ENCODE results near the gene LRCOL1.

The LRCOL1 gene

DNA sequence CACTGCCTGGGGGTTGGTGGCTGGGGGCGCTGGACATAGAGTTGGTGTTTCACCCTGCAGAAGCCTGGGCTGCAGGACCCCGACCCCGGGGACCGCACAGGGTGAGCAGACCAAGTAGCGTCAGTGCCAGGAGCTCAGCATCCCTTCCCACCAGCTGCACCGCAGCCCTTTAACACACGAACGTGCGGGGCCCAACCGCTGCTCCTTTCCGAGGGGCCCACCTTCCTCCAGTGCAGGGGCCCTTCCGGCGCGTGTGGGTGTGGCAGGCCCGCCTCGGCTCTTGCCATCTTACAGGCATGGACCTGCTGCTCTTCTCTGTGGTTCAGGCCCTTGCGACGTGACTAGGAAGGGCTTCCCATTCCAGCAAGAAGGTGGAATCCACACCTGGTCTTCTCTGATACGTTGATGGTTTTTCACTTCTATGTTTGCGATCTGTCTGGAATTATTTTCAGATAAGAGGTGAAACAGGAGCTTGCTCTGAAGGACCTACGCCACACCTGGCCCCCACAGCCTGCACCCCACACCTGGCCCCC, 47.8 kb downstream of the LRCOL1 start:
- TF ChIP-seq, protein P1, sequence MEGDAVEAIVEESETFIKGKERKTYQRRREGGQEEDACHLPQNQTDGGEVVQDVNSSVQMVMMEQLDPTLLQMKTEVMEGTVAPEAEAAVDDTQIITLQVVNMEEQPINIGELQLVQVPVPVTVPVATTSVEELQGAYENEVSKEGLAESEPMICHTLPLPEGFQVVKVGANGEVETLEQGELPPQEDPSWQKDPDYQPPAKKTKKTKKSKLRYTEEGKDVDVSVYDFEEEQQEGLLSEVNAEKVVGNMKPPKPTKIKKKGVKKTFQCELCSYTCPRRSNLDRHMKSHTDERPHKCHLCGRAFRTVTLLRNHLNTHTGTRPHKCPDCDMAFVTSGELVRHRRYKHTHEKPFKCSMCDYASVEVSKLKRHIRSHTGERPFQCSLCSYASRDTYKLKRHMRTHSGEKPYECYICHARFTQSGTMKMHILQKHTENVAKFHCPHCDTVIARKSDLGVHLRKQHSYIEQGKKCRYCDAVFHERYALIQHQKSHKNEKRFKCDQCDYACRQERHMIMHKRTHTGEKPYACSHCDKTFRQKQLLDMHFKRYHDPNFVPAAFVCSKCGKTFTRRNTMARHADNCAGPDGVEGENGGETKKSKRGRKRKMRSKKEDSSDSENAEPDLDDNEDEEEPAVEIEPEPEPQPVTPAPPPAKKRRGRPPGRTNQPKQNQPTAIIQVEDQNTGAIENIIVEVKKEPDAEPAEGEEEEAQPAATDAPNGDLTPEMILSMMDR (conservative IDR thresholded peaks at IDR 0.05; ENCODE audit: low read depth, low read length): no peak
- no peak for DNase-seq (ENCODE audit: low read depth)
- no peak overlapping the region for H3K4me3 ChIP-seq (ENCODE audit: low read depth, low read length)

DNA sequence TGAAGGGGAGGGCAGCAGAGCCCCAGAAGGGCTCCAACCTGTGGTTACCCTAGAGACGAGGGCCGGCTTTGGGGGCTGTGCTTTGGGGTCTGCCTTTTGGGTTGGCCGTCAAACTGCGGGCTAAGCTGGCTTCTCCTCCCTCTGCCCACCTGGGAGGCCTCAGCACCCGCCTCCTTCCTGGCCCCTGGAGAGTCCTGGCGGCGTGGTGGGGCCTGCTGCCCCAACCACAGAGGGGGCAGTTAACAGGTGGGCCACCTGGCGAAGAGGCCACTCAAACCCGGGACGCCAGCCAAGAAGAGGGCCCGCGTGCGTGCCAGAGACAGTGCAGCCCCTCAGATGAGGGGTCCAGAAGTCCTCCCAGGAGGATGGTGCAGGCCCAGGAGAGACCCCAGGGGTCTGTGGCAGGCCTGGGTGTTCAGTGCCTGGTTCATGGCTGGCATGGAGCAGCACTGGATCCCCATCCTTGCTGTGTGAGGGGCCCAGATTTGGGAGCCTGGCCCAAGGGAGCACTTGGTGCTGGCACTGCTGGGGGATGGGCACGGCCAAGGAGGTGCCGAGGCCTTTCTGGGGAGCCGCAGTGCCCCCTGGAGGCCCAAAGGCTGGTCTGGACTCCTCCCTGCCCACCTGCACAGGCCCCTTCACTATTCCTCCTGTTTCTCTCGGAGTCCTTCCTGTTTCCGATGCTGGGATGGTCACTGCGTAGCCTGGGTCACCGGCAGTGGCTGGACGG, 48.8 kb downstream of the LRCOL1 start:
- TF ChIP-seq, protein P1 (conservative IDR thresholded peaks at IDR 0.05; ENCODE audit: low read depth, low read length): peak; percentile 61
- peak; percentile 25 for DNase-seq (ENCODE audit: low read depth)
- no peak overlapping the region for H3K4me3 ChIP-seq (ENCODE audit: low read depth, low read length)

- DNase-seq (ENCODE audit: low read depth): peak; percentile 59
- TF ChIP-seq, protein P1 (conservative IDR thresholded peaks at IDR 0.05; ENCODE audit: low read depth, low read length): peak; percentile 77
- H3K4me3 ChIP-seq (ENCODE audit: low read depth, low read length): peak overlapping the region; percentile 54
Measured at GRCh38 chr12:132560614-132561426, 49.6 kb downstream of the LRCOL1 start.

DNA sequence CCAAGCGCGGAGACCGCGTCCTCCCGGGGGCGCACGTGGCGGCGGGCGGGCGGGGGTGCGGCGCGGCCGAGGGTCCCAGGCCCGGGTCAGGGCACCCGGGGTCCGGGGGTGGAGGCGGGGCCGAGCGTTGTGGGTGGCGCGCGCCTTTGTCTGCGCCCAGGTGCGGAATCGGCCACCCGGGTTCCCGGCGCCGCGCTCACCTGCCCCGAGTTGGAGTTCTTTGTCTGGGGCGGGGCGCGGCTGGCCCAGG, 50.1 kb downstream of the LRCOL1 start:
- TF ChIP-seq, protein P1 (conservative IDR thresholded peaks at IDR 0.05; ENCODE audit: low read depth, low read length): no peak
- DNase-seq (ENCODE audit: low read depth): no peak
- H3K4me3 ChIP-seq (ENCODE audit: low read depth, low read length): peak overlapping the region; percentile 54

- DNase-seq (ENCODE audit: low read depth): peak; percentile 36
- TF ChIP-seq, protein P1 (conservative IDR thresholded peaks at IDR 0.05; ENCODE audit: low read depth, low read length): no peak
- peak overlapping the region; percentile 63 for H3K4me3 ChIP-seq (ENCODE audit: low read depth, low read length)
Measured at GRCh38 chr12:132559652-132560363, 50.6 kb downstream of the LRCOL1 start.

- DNase-seq (ENCODE audit: low read depth): no peak
- TF ChIP-seq, protein P1 (conservative IDR thresholded peaks at IDR 0.05; ENCODE audit: low read depth, low read length): no peak
- H3K4me3 ChIP-seq (ENCODE audit: low read depth, low read length): peak overlapping the region; percentile 63
Measured at GRCh38 chr12:132558861-132559623, 51.3 kb downstream of the LRCOL1 start.

Measured in choroid plexus epithelial cell (primary cell).